Colonic mucosa (tissue), 4 donors: ENCODE data around the gene AFF4. TPM values are rescaled to one million over a fixed set of nuclear protein-coding genes. Genes with fewer than 3 reads are reported as not detected.

Experiments used
- DNase-seq: peaks from one replicate; pipeline ENCODE4 v3.0.0-alpha.2; 2020
- H3K27ac ChIP-seq: fragments of 200-600 bp; one replicate; pipeline ENCODE4 v1.8.0; 2021
- H3K27me3 ChIP-seq: fragments of 200-600 bp; one replicate; pipeline ENCODE4 v1.8.0; 2021
- H3K36me3 ChIP-seq: fragments of 200-600 bp; one replicate; pipeline ENCODE4 v1.8.0; 2021
- H3K4me1 ChIP-seq: fragments of 200-600 bp; one replicate; pipeline ENCODE4 v1.8.0; 2021; ENCODE audit warnings: mild to moderate bottlenecking
- H3K4me3 ChIP-seq: fragments of 200-600 bp; one replicate; pipeline ENCODE4 v1.8.0; 2021
- H3K9ac ChIP-seq, 2 donors: one replicate each; pipeline ENCODE4 v1.7.0; 2013; ENCODE audit warnings: control low read depth in 2 of 2, low read depth in 2 of 2, low read length in 2 of 2
- H3K9me3 ChIP-seq: fragments of 200-600 bp; one replicate; pipeline ENCODE4 v1.8.0; 2021
- intact Hi-C: fragments of 100-400 bp; cut with DNase I; formaldehyde crosslinking; loops from one replicate; pipeline ENCODE4 v1.14.1; 2022
- total RNA-seq, 2 donors: library from RNA; stranded (reverse); fragmentation: NEBNext Ultra II Directional in 1 of 2; extraction: Animal tissue kit (Norgen Biotek cat#: 25700) in 1 of 2; gene quantifications; one replicate each; pipeline ENCODE4 v1.2.1, GENCODE V29; 2021
- TF ChIP-seq, protein P1 (sequence below): fragments of 200-600 bp; IDR thresholded peaks from one replicate; pipeline ENCODE4 v1.8.0; 2022; ENCODE audit warnings: antibody characterized with exemption, mild to moderate bottlenecking
- donor health status: healthy.
- donor health status: DM: no; HTN: no; CAD: no.
- donor health status: DM: no; HTN: no; CAD: no.

Gene AFF4
- total RNA-seq, 2 donors from 2014 or later: 42.4 to 75.2 TPM

GRCh38 chr5:132895719-132896305 is 67.6 kb downstream of the AFF4 start:
- Histone ChIP-seq H3K9ac (no peak overlapping the region), H3K27me3 (no peaks in the 10 kb centered on the region), H3K4me1 (no peaks in the 10 kb centered on the region), H3K9me3 (no peaks in the 10 kb centered on the region), H3K4me3 (no peak overlapping the region), H3K27ac (no peak overlapping the region), H3K36me3 (peaks cover 8% of the 10 kb centered on the region)
- no peak for DNase-seq
- TF ChIP-seq, protein P1, sequence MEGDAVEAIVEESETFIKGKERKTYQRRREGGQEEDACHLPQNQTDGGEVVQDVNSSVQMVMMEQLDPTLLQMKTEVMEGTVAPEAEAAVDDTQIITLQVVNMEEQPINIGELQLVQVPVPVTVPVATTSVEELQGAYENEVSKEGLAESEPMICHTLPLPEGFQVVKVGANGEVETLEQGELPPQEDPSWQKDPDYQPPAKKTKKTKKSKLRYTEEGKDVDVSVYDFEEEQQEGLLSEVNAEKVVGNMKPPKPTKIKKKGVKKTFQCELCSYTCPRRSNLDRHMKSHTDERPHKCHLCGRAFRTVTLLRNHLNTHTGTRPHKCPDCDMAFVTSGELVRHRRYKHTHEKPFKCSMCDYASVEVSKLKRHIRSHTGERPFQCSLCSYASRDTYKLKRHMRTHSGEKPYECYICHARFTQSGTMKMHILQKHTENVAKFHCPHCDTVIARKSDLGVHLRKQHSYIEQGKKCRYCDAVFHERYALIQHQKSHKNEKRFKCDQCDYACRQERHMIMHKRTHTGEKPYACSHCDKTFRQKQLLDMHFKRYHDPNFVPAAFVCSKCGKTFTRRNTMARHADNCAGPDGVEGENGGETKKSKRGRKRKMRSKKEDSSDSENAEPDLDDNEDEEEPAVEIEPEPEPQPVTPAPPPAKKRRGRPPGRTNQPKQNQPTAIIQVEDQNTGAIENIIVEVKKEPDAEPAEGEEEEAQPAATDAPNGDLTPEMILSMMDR: no peak
- intact Hi-C loops: no loop called here

DNA sequence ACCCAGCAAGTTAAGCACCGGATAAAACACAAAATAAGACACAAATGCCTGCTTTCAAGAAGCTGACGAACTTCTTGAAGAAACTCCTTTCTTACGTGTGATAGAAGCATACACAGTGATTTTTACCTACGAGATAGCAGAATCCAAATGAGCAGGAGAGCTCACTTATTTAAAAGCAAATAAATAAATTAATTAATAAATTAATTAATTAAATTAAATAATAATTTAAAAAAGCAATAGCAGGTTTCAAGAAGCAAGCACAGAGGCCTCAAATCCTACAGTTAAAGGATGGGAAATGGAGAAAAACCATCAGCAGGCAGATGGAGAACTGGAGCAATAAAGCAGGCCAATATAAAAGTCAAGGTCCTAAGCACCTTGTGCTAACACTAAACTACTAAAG is 72.6 kb downstream of the AFF4 start:
- TF ChIP-seq, protein P1: no peak
- Histone ChIP-seq H3K4me1 (no peaks in the 10 kb centered on the region), H3K36me3 (peaks cover 5% of the 10 kb centered on the region), H3K9me3 (no peaks in the 10 kb centered on the region), H3K4me3 (no peak overlapping the region), H3K27ac (no peak overlapping the region), H3K9ac (no peak overlapping the region), H3K27me3 (no peaks in the 10 kb centered on the region)
- no peak for DNase-seq
- intact Hi-C loops: no loop called here

GRCh38 chr5:132889501-132889900 is 73.9 kb downstream of the AFF4 start:
- Histone ChIP-seq H3K4me1 (no peaks in the 10 kb centered on the region), H3K27ac (no peak overlapping the region), H3K36me3 (peaks cover 5% of the 10 kb centered on the region), H3K4me3 (no peak overlapping the region), H3K9ac (no peak overlapping the region), H3K27me3 (no peaks in the 10 kb centered on the region), H3K9me3 (no peaks in the 10 kb centered on the region)
- intact Hi-C loops: no loop called here
- TF ChIP-seq, protein P1: no peak
- no peak for DNase-seq

DNA sequence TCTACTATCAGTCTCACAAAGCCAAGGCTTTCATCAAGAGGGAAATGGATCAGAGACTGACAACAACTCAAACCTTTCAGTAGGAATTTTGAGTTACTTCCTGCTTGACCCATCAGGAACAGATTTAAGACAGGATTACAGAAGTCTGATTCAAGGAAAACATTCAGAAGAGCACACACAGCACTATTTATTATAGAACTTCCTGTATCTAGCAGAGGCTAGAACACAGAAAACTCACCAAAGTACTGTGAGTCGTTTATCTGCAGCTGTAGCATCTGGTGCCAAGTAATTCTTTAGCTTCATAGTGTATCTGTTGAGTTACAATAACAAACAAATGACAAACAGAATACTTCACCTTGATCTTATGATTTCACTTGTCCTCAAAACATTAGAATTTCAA is 76.2 kb downstream of the AFF4 start:
- H3K36me3 ChIP-seq: peaks cover 5% of the 10 kb centered on the region
- H3K4me1 ChIP-seq: no peaks in the 10 kb centered on the region
- no peaks in the 10 kb centered on the region for H3K27me3 ChIP-seq
- no peaks in the 10 kb centered on the region for H3K9me3 ChIP-seq
- no peak overlapping the region for H3K4me3 ChIP-seq
- H3K27ac ChIP-seq: no peak overlapping the region
- TF ChIP-seq, protein P1: no peak
- DNase-seq: no peak
- no peak overlapping the region for H3K9ac ChIP-seq
- intact Hi-C loops: no loop called here

DNA sequence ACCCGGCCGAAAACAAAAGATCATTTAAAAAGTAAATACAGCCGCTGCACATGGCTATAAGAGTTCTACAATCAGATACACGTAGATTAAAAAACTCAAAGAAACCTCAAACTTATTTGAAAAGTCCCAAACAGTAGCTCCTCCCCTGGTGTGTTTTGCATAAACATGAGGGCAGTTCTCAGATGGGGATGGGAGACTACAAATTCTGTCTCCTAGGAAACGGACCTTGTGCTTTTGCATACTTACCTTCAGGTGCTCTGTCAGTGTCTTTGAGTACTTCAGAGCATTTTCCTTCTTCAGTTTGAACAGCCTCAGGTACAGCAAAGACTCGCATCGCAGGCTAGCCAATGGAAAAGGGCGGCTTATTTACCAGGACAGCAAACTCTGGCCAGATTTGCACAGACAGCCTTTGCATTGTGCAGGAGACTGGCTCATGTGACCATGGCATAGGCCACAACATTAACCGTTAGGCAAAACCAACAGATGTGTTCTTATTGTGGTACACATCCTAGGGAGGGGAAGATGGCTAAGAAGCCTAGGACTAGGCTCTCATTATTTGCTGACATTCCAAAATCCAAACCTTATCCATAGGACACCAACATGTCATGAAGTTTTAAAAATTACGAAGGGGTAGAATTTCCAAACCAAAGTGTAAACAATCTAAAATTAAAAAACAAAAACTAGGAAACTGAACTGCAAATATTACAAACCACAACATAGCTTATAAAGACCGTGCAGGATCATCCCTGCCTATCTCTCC is 77.2 kb downstream of the AFF4 start:
- intact Hi-C loops: no loop called here
- TF ChIP-seq, protein P1: no peak
- DNase-seq: no peak

More for the DNA sequence above, 77.2 kb downstream of the AFF4 start:
- Histone ChIP-seq H3K27ac (no peak overlapping the region), H3K27me3 (no peaks in the 10 kb centered on the region), H3K36me3 (peaks cover 5% of the 10 kb centered on the region), H3K9me3 (no peaks in the 10 kb centered on the region), H3K9ac (no peak overlapping the region), H3K4me1 (no peaks in the 10 kb centered on the region), H3K4me3 (no peak overlapping the region)
